Measurements from ENCODE around the gene CATSPERZ.
"Not testable (repeated sequence)": the region's sequence is repeated elsewhere in the genome, so short reads cannot be mapped to it uniquely, and the experiment has no call there.

CATSPERZ gene

DNA sequence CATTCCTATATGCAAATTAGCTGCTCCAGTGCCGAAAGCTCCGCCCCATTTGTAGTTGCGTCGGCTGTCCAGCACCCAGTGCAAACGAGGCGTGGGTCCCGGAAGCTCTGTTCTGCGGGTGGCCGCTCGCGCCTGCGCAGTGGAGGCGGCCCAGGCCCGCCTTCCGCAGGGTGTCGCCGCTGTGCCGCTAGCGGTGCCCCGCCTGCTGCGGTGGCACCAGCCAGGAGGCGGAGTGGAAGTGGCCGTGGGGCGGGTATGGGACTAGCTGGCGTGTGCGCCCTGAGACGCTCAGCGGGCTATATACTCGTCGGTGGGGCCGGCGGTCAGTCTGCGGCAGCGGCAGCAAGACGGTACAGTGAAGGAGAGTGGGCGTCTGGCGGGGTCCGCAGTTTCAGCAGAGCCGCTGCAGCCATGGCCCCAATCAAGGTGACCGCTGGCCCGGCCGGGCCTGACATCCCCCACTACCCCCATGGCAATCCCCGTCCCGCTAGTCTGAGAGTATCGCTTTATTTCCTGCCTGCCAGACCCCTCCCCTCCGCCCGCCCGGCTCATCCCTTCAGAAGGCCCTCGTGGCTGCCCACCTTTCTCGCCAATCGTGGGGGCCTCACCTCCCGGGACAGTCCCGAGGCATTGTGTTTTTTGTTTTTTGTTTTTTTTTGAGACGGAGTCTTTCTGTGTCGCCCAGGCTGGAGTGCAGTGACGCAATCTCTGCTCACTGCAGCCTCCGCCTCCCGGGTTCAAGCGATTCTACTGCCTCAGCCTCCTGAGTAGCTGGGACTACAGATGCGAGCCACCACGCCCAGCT is 18.0 kb downstream of the CATSPERZ start, which contains the start of gene PRDX5:
Gene PRDX5 (plus strand): TSS at position 161 of the 805 bp plus-strand sequence. CDS start 95 bp downstream, at position 256.
- DNase-seq (peak; percentile 90 to 95 (median 93)), ATAC-seq (replicated peaks) (peak; percentile 77)
- no peaks in the 10 kb centered on the region for H3K27me3 Mint-ChIP-seq
- H3K9me3 Mint-ChIP-seq = no peaks in the 10 kb centered on the region
- H3K36me3 Mint-ChIP-seq (ENCODE audit: insufficient read depth) = peaks cover 53% of the 10 kb centered on the region
- peaks cover 31 to 34% of the 10 kb centered on the region in 2 donors for H3K4me1 Mint-ChIP-seq (ENCODE audit: low read depth in 2 of 2)
- H3K4me3 Mint-ChIP-seq = peak within 1 kb of the TSS; percentile 88 to 94
- peak within 1 kb of the TSS; percentile 98 to 99 for H3K27ac Mint-ChIP-seq

DNA sequence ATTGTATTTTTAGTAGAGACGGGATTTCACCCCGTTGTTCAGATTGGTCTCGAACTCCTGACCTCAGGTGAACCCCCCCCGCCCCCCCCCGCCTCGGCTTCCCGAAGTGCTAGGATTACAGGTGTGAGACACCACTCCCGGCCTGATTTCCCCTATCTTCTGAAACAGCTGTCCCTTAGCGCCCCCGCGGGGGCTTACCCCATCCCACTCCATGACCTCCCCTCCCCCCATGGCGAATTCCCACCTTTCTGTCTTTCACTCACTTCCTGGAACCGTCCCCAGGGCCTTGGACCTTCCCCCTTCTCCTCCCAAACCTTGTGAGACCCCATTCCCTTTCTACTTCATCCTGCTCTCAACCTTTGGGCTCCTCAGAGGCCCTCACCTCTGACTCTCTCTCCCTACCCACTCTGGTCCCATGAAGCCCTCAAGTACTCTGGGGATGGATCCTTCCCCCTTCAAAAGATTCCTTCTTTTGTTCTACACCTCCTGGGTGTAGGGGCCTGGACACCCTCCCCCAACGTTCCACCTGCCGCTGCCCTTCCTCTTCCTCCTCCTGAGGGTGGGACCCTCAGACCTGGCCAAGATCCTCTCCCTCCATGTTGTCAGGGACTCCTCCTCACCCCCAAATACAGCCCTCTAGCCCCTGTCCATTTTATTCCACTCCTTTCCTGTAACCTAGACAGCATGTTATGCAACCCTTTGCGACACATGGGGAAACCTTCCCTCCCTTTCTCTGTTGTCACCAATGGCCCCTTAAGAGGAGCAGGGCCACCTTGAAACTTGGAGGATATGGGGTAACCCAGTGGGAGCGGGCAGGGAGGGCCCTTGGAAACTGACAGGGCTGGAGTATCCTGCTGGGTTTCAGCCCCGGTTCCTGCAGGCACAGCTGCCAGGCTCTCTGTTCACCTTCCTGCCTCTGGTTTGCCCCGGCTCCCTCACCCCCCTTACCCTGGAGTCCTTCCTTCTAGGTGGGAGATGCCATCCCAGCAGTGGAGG is 18.9 kb downstream of the CATSPERZ start:
- Mint-ChIP-seq H3K4me3 (peak overlapping the region; percentile 88 to 94), H3K27ac (peak overlapping the region; percentile 98 to 99), H3K27me3 (no peaks in the 10 kb centered on the region), H3K36me3 (ENCODE audit: insufficient read depth) (peaks cover 56% of the 10 kb centered on the region), H3K4me1 (ENCODE audit: low read depth in 2 of 2) (peaks cover 29 to 33% of the 10 kb centered on the region in 2 donors), H3K9me3 (no peaks in the 10 kb centered on the region)
- DNase-seq (no peak), ATAC-seq (replicated peaks) (no peak)

GRCh38 chr11:64320556-64320955 is 20.4 kb downstream of the CATSPERZ start:
- ATAC-seq (replicated peaks) = no peak
- no peak overlapping the region for H3K4me3 Mint-ChIP-seq
- H3K4me1 Mint-ChIP-seq (ENCODE audit: low read depth in 2 of 2) = peaks cover 29 to 33% of the 10 kb centered on the region in 2 donors

GRCh38 chr11:64321026-64321425 is 20.9 kb downstream of the CATSPERZ start:
- Mint-ChIP-seq H3K36me3 (ENCODE audit: insufficient read depth) (peaks cover 49% of the 10 kb centered on the region), H3K4me3 (no peak overlapping the region)

More at GRCh38 chr11:64320556-64320955, 20.4 kb downstream of the CATSPERZ start:
- DNase-seq = no peak
- Mint-ChIP-seq H3K27me3 (no peaks in the 10 kb centered on the region), H3K9me3 (no peaks in the 10 kb centered on the region), H3K36me3 (ENCODE audit: insufficient read depth) (peaks cover 49% of the 10 kb centered on the region), H3K27ac (peak overlapping the region in 1 of 2 donors; percentile 33)

DNA sequence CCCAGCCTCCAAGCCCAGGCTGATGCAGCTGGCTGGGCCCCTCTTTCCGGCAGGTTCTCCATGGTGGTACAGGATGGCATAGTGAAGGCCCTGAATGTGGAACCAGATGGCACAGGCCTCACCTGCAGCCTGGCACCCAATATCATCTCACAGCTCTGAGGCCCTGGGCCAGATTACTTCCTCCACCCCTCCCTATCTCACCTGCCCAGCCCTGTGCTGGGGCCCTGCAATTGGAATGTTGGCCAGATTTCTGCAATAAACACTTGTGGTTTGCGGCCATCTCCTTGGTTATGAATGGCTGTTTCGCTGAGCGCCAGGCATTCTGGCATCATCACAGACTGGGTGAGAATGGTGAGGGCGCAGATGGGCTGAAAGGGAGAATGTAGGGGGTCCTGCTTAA is 21.4 kb downstream of the CATSPERZ start:
- no peak for DNase-seq
- H3K27me3 Mint-ChIP-seq = no peaks in the 10 kb centered on the region

More at GRCh38 chr11:64321026-64321425, 20.9 kb downstream of the CATSPERZ start:
- H3K9me3 Mint-ChIP-seq = no peaks in the 10 kb centered on the region
- ATAC-seq (replicated peaks) (no peak), DNase-seq (no peak)
- H3K4me1 Mint-ChIP-seq (ENCODE audit: low read depth in 2 of 2) = peaks cover 29 to 33% of the 10 kb centered on the region in 2 donors
- H3K27ac Mint-ChIP-seq = peak overlapping the region in 1 of 2 donors; percentile 33
- no peaks in the 10 kb centered on the region for H3K27me3 Mint-ChIP-seq

GRCh38 chr11:64322925-64323260 is 22.7 kb downstream of the CATSPERZ start:
- no peaks in the 10 kb centered on the region for H3K9me3 Mint-ChIP-seq
- ATAC-seq (replicated peaks) (no peak), DNase-seq (no peak)
- H3K27ac Mint-ChIP-seq = no peak overlapping the region
- H3K4me1 Mint-ChIP-seq (ENCODE audit: low read depth in 2 of 2) = peaks cover 17 to 18% of the 10 kb centered on the region in 2 donors
- peaks cover 31% of the 10 kb centered on the region for H3K36me3 Mint-ChIP-seq (ENCODE audit: insufficient read depth)
- H3K27me3 Mint-ChIP-seq = no peaks in the 10 kb centered on the region
- H3K4me3 Mint-ChIP-seq = no peak overlapping the region

More for the DNA sequence above, 21.4 kb downstream of the CATSPERZ start:
- Mint-ChIP-seq H3K27ac (no peak overlapping the region), H3K36me3 (ENCODE audit: insufficient read depth) (peaks cover 45% of the 10 kb centered on the region), H3K4me3 (no peak overlapping the region), H3K9me3 (no peaks in the 10 kb centered on the region), H3K4me1 (ENCODE audit: low read depth in 2 of 2) (peaks cover 27 to 28% of the 10 kb centered on the region in 2 donors)
- no peak for ATAC-seq (replicated peaks)

DNA sequence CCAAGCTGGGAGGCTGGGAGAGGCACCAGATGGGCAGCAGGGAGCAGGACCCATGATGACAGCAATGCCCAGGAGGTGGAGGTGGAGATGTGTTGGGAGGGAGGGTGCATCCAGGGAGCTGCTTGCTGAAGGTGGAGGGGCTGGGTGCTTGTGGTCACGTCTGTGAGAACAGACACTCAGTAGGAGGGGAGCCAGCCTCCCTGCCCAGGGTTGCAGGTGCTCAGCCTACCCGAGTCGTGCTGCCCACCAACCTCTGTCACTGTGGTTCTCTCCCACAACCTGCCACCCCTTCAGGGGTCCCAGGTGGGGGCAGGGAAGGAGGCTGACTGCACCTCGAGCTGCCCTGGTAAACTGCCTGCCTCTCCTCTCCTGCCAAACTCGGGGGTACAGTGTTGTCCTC is 23.2 kb downstream of the CATSPERZ start:
- no peak for DNase-seq
- Mint-ChIP-seq H3K9me3 (no peaks in the 10 kb centered on the region), H3K36me3 (ENCODE audit: insufficient read depth) (peaks cover 26% of the 10 kb centered on the region), H3K4me1 (ENCODE audit: low read depth in 2 of 2) (peaks cover 13 to 14% of the 10 kb centered on the region in 2 donors), H3K27ac (no peak overlapping the region), H3K27me3 (no peaks in the 10 kb centered on the region), H3K4me3 (no peak overlapping the region)
- no peak for ATAC-seq (replicated peaks)

- H3K4me3 Mint-ChIP-seq; H3K9me3 Mint-ChIP-seq; H3K27me3 Mint-ChIP-seq; ATAC-seq (replicated peaks); DNase-seq; H3K27ac Mint-ChIP-seq: not testable (repeated sequence)
- Mint-ChIP-seq H3K36me3 (ENCODE audit: insufficient read depth) (peaks cover 22% of the 10 kb centered on the region), H3K4me1 (ENCODE audit: low read depth in 2 of 2) (peaks cover 9 to 11% of the 10 kb centered on the region in 2 donors)
These were observed 23.8 kb downstream of the CATSPERZ start for GRCh38 chr11:64323984-64324383.

DNA sequence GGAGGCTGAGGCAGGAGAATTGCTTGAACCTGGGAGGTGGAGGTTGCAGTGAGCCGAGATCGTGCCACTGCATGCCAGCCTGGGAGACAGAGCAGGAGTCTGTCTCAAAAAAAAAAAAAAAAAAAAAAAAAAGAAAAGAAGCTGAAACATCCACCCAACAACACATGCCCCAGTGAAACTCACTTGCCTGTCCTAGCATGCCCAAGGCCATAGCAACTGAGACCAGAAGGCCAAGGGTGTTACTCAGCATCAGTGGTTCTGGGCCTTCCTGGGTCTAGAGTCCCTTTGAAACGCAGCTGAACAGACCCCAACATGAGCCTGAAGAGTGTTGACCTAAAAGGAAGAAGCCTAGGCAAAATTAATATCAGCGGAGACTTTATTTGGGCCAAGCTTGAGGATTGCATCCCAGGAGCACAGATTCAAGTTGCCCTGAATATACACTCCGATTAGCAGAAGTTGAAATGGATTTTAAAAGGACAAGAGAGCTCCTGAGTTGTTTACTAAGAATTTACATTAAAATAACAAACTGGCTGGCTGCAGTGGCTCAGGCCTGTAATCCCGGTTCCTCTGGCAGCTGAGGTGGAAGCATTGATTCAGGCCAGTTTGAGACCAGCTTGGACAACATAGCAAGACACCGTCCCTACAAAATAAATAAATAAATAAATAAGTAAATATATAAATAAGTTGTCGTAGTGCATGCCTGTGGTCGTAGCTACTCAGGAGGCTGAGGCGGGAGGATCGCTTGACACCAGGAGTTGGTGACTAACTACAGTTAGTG is 24.7 kb downstream of the CATSPERZ start:
- Mint-ChIP-seq H3K27ac (no peak overlapping the region), H3K27me3 (no peaks in the 10 kb centered on the region), H3K36me3 (ENCODE audit: insufficient read depth) (peaks cover 14% of the 10 kb centered on the region), H3K4me3 (no peak overlapping the region), H3K9me3 (no peaks in the 10 kb centered on the region), H3K4me1 (ENCODE audit: low read depth in 2 of 2) (peaks cover 4% of the 10 kb centered on the region in 2 donors)
- no peak for DNase-seq
- ATAC-seq (replicated peaks) = no peak

DNA sequence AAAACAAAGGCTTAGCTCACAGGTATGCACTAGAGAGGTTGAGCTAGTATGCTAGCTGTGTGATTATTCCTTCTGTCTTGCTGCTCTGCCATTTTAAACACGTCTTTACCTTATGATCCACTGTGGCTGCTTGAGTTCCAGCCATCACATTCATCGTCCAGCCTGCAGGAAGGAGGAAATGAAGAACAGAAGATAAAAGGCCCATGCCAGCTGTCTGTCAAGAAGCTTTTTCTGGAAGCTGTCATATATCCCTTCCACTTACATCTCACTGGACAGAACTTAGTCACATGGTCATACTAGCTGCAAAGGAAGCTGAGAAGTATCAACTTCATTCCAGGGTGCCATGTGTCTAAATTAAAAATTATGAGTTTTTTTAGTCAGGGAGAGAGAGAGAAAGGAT is 27.2 kb downstream of the CATSPERZ start:
- H3K27ac Mint-ChIP-seq = no peak overlapping the region
- H3K4me3 Mint-ChIP-seq = no peak overlapping the region
- H3K27me3 Mint-ChIP-seq = no peaks in the 10 kb centered on the region
- H3K36me3 Mint-ChIP-seq (ENCODE audit: insufficient read depth) = peaks cover 8% of the 10 kb centered on the region
- H3K4me1 Mint-ChIP-seq (ENCODE audit: low read depth in 2 of 2) = peaks cover 8 to 14% of the 10 kb centered on the region in 2 donors
- ATAC-seq (replicated peaks) = no peak
- no peak for DNase-seq
- H3K9me3 Mint-ChIP-seq = no peaks in the 10 kb centered on the region

- DNase-seq (no peak), ATAC-seq (replicated peaks) (no peak)
- Mint-ChIP-seq H3K4me3 (no peak overlapping the region), H3K9me3 (no peaks in the 10 kb centered on the region), H3K4me1 (ENCODE audit: low read depth in 2 of 2) (peaks cover 8 to 14% of the 10 kb centered on the region in 2 donors), H3K27me3 (no peaks in the 10 kb centered on the region), H3K27ac (no peak overlapping the region), H3K36me3 (ENCODE audit: insufficient read depth) (peaks cover 8% of the 10 kb centered on the region)
These were observed 27.8 kb downstream of the CATSPERZ start for GRCh38 chr11:64327993-64328392.

- H3K4me3 Mint-ChIP-seq = peak overlapping the region in 1 of 2 donors; percentile 52
- no peaks in the 10 kb centered on the region for H3K27me3 Mint-ChIP-seq
- DNase-seq (no peak), ATAC-seq (replicated peaks) (no peak)
- H3K27ac Mint-ChIP-seq = peak overlapping the region in 1 of 2 donors; percentile 11
- peaks cover 4% of the 10 kb centered on the region for H3K36me3 Mint-ChIP-seq (ENCODE audit: insufficient read depth)
- H3K4me1 Mint-ChIP-seq (ENCODE audit: low read depth in 2 of 2) = peaks cover 8 to 14% of the 10 kb centered on the region in 2 donors
- H3K9me3 Mint-ChIP-seq = no peaks in the 10 kb centered on the region
These were observed 30.7 kb downstream of the CATSPERZ start for GRCh38 chr11:64330888-64331287.
